Measurements from ENCODE around the gene TBCD.

- TF ChIP-seq, protein P1, sequence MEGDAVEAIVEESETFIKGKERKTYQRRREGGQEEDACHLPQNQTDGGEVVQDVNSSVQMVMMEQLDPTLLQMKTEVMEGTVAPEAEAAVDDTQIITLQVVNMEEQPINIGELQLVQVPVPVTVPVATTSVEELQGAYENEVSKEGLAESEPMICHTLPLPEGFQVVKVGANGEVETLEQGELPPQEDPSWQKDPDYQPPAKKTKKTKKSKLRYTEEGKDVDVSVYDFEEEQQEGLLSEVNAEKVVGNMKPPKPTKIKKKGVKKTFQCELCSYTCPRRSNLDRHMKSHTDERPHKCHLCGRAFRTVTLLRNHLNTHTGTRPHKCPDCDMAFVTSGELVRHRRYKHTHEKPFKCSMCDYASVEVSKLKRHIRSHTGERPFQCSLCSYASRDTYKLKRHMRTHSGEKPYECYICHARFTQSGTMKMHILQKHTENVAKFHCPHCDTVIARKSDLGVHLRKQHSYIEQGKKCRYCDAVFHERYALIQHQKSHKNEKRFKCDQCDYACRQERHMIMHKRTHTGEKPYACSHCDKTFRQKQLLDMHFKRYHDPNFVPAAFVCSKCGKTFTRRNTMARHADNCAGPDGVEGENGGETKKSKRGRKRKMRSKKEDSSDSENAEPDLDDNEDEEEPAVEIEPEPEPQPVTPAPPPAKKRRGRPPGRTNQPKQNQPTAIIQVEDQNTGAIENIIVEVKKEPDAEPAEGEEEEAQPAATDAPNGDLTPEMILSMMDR (IDR thresholded peaks at IDR 0.05; ENCODE audit: insufficient read depth, low read length, poor library complexity, severe bottlenecking) = no peak
- no peak for TF ChIP-seq EZH2phosphoT487 (conservative IDR thresholded peaks at IDR 0.05; ENCODE audit: low read length)
Measured at GRCh38 chr17:82835766-82836512, 84.1 kb downstream of the TBCD start.
